HG02938 (cell line): Measurements from ENCODE around the gene STAT3.
"Not testable (repeated sequence)": the region's sequence is repeated elsewhere in the genome, so short reads cannot be mapped to it uniquely, and the experiment has no call there.

Experiments
- ATAC-seq: cut with Tn5 transposase; IDR thresholded peaks from one replicate; pipeline ENCODE4 v1.9.1; 2021; ENCODE audit warnings: mild to moderate bottlenecking, moderate library complexity; ENCODE audit not compliant: unreplicated experiment

Gene STAT3

GRCh38 chr17:42409523-42410318 is 21.5 kb upstream of the STAT3 start:
- no peak for ATAC-seq

- ATAC-seq: no peak
Observed at GRCh38 chr17:42408061-42408460, 19.8 kb upstream of the STAT3 start.

DNA sequence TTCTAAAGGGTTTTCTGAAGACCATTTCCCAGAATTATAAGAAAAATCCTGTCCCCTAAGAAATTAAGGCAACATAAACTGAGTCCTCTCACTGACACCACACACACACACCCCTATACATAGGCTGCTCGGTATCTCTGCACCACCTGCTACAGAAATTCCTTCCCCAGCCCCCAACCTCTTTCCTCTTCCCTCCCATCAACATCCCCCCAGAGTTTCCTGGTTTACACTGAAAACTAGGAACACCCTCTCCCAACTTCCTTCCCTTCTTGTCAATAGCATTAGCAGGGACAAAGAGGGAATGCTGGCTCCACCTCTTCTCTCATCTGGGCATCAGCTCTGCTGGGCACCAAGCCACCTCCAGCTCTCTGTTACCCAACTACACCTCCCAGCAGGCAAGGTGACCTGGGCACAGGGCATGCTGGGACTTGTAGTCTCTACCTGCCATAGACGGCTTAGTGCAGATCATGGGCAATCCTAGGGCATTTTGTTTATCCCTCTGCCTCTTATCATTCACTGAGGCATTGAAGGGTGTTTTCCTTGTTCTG is 19.1 kb upstream of the STAT3 start:
- no peak for ATAC-seq

- no peak for ATAC-seq
Observed at GRCh38 chr17:42406615-42407288, 18.5 kb upstream of the STAT3 start.

DNA sequence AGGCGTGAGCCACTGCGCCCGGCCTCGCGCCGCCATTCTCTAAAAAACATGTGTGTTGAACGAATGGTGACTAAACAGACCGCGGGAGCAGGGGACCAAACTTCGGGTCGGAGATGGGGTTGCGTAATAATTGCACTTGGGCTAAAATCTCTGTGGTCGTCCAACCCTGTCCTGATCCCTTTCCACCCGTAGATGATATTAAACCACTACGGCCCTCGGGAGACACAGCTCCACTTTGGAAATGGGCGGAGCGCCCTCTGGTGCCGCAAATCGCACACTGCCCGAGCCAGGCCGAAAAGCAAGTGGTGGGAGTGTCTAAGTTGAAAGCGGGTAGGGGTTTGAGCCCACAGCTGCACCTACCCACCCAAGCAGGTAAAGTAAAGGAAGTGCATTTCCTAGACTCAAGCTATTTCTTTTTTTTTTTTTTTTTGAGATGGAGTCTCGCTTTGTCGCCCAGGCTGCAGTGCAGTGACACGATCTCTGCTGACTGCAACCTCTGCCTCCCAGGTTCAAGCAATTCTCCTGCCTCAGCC is 17.8 kb upstream of the STAT3 start:
- no peak for ATAC-seq

GRCh38 chr17:42405076-42405475 is 16.8 kb upstream of the STAT3 start:
- ATAC-seq: no peak

DNA sequence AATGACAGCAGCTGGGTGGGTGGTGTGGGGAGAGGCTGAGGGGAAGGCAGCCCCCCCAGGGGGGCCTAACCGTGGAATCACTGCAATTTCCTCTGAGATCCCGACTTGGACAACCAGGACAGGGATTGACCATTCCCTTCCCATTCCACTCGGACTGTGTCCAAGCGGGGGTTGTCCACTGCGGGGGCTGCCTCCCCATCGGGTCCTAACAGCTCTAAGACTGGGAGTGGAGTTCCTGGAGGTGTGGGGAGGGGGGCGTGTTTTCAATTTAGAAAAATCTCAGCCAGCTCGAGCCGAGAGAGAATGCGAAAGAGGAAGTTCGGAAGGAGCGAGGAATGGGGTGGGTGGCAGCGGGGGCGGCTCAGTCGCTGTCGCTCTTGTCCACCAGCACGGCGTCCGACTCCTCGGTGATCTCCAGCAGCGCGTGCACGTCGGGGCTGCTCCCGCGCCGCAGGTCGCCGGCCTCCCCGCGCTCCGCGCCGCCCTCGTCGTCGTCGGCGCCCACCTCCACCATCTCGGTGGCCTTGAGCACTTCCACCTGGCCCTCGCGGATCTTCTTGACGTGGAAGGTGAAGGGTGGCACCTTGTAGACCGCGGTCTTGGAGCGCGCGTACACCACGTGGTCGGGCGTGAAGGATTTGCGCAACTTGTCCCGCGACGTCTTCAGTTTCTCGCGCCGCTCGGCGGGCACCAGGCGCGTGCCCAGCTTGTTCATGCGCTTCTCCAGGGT is 16.2 kb upstream of the STAT3 start:
- no peak for ATAC-seq

- no peak for ATAC-seq
Observed at GRCh38 chr17:42403150-42403549, 14.9 kb upstream of the STAT3 start.

GRCh38 chr17:42402117-42402516 is 13.9 kb upstream of the STAT3 start:
- no peak for ATAC-seq

GRCh38 chr17:42400844-42401375 is 12.7 kb upstream of the STAT3 start:
- not testable (repeated sequence) for ATAC-seq

GRCh38 chr17:42399948-42400843 is 12.0 kb upstream of the STAT3 start:
- ATAC-seq: no peak

GRCh38 chr17:42399121-42399520 is 10.9 kb upstream of the STAT3 start:
- ATAC-seq: no peak

- not testable (repeated sequence) for ATAC-seq
Observed at GRCh38 chr17:42395601-42396000, 7.4 kb upstream of the STAT3 start.

- ATAC-seq: no peak
Observed at GRCh38 chr17:42394838-42395237, 6.6 kb upstream of the STAT3 start.

- no peak for ATAC-seq
Observed at GRCh38 chr17:42392692-42393415, 4.6 kb upstream of the STAT3 start.

GRCh38 chr17:42391439-42391838 is 3.2 kb upstream of the STAT3 start:
- ATAC-seq: not testable (repeated sequence)

DNA sequence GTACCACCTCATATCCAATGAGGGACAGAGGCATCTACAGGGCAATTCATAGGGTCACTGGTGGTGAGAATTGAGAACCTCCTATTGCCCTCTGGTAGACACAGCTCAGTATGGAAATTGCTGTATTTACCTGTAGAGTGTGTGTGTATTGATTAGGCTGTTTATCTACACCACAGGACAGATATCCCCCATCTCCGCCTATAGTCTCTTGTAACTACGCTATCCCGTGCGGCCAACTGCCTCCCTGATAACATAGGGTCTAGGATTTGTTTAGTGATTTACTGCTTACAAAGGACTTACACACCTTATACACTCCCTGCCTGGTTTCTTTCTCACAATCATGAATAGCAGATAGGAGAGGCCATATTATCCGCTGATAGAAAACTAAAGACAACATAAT is 1.7 kb upstream of the STAT3 start:
- ATAC-seq: no peak

DNA sequence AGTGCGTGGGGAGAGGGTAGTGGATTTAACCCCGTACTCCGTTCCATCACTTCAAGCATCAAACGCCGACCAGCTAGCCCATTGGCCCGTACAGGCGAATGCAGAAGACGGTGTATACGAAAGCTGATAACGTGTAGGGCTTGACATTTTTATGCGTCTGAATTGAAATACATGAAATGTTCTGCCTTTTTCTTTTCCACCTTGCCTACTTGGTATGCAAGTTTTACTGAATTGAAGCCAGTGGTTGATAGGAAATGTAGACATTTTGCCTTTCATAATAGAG is 834 bp upstream of the STAT3 start:
- no peak for ATAC-seq

GRCh38 chr17:42387661-42388380 is 421 bp downstream of the STAT3 start:
- ATAC-seq: no peak
